Measurements from ENCODE around the gene NPB.
A peak's percentile ranks its signal among the peaks of the same experiment; 100 is the strongest.

The NPB gene

GRCh38 chr17:81900181-81900820 is 1.7 kb upstream of the NPB start:
- DNase-seq: no peak

- DNase-seq: no peak
Measured at GRCh38 chr17:81901167-81902022, 643 bp upstream of the NPB start.

- no peak for DNase-seq
Measured at GRCh38 chr17:81902653-81903414, 796 bp downstream of the NPB start.

GRCh38 chr17:81903415-81903831 is 1.4 kb downstream of the NPB start:
- DNase-seq: no peak

GRCh38 chr17:81903896-81904599 is 2.0 kb downstream of the NPB start:
- DNase-seq: no peak

GRCh38 chr17:81904600-81905423 is 2.8 kb downstream of the NPB start:
- no peak for DNase-seq

GRCh38 chr17:81905424-81905875 is 3.4 kb downstream of the NPB start:
- DNase-seq: no peak

- no peak for DNase-seq
Measured at GRCh38 chr17:81905993-81906392, 4.0 kb downstream of the NPB start.

- DNase-seq: no peak
Measured at GRCh38 chr17:81906476-81907218, 4.6 kb downstream of the NPB start.

GRCh38 chr17:81907219-81908145 is 5.4 kb downstream of the NPB start:
- DNase-seq: no peak

GRCh38 chr17:81908793-81909192 is 6.8 kb downstream of the NPB start:
- DNase-seq: no peak

GRCh38 chr17:81909231-81909630 is 7.2 kb downstream of the NPB start:
- no peak for DNase-seq

- DNase-seq: no peak
Measured at GRCh38 chr17:81909966-81910839, 8.2 kb downstream of the NPB start.

- no peak for DNase-seq
Measured at GRCh38 chr17:81910840-81911276, 8.8 kb downstream of the NPB start.

- DNase-seq: peak; percentile 93 to 94
Measured at GRCh38 chr17:81911277-81911961, 9.4 kb downstream of the NPB start, which contains the start of gene PCYT2. Gene PCYT2 (minus strand): TSS chr17:81911399. CDS start chr17:81911355, 44 bp downstream.

- DNase-seq: no peak
Measured at GRCh38 chr17:81911969-81912368, 9.9 kb downstream of the NPB start.

- no peak for DNase-seq
Measured at GRCh38 chr17:81912441-81913309, 10.6 kb downstream of the NPB start.
